Measurements from ENCODE around the gene UPK1A.
"Not testable (repeated sequence)": the region's sequence is repeated elsewhere in the genome, so short reads cannot be mapped to it uniquely, and the experiment has no call there.

The UPK1A gene

GRCh38 chr19:35673121-35673804 is 6.9 kb downstream of the UPK1A start:
- DNase-seq (ENCODE audit: insufficient read length, low spot score) = peak; percentile 46
- TF ChIP-seq PAX5 (IDR thresholded peaks at IDR 0.05; ENCODE audit: insufficient read depth, low read length, severe bottlenecking) (no peak), SPI1 (IDR thresholded peaks at IDR 0.05; ENCODE audit: low read depth, low read length) (no peak), TAF1 (IDR thresholded peaks at IDR 0.05; ENCODE audit: low read depth, low read length) (no peak), POLR2AphosphoS5 (IDR thresholded peaks at IDR 0.05; ENCODE audit: low read depth, low read length) (no peak), POU2F2 (IDR thresholded peaks at IDR 0.05; ENCODE audit: low read depth, low read length) (no peak), POLR2A (IDR thresholded peaks at IDR 0.05; ENCODE audit: low read depth, low read length) (no peak)
- FAIRE-seq = peak; percentile 83

- FAIRE-seq (no peak), DNase-seq (ENCODE audit: insufficient read length, low spot score) (no peak)
- no peak for TF ChIP-seq POLR2AphosphoS5 (IDR thresholded peaks at IDR 0.05; ENCODE audit: low read depth, low read length)
- no peak for TF ChIP-seq POLR2A (IDR thresholded peaks at IDR 0.05; ENCODE audit: low read depth, low read length)
- TF ChIP-seq TAF1 (IDR thresholded peaks at IDR 0.05; ENCODE audit: low read depth, low read length) = no peak
- TF ChIP-seq SPI1 (IDR thresholded peaks at IDR 0.05; ENCODE audit: low read depth, low read length) = no peak
- TF ChIP-seq POU2F2 (IDR thresholded peaks at IDR 0.05; ENCODE audit: low read depth, low read length) = no peak
- TF ChIP-seq PAX5 (IDR thresholded peaks at IDR 0.05; ENCODE audit: insufficient read depth, low read length, severe bottlenecking) = no peak
These were observed 9.3 kb downstream of the UPK1A start for GRCh38 chr19:35675589-35676140.

- TF ChIP-seq POU2F2 (IDR thresholded peaks at IDR 0.05; ENCODE audit: low read depth, low read length) (no peak), TAF1 (IDR thresholded peaks at IDR 0.05; ENCODE audit: low read depth, low read length) (no peak), POLR2AphosphoS5 (IDR thresholded peaks at IDR 0.05; ENCODE audit: low read depth, low read length) (no peak), POLR2A (IDR thresholded peaks at IDR 0.05; ENCODE audit: low read depth, low read length) (no peak), SPI1 (IDR thresholded peaks at IDR 0.05; ENCODE audit: low read depth, low read length) (no peak), PAX5 (IDR thresholded peaks at IDR 0.05; ENCODE audit: insufficient read depth, low read length, severe bottlenecking) (no peak)
- DNase-seq (ENCODE audit: insufficient read length, low spot score) = no peak
- no peak for FAIRE-seq
These were observed 23.5 kb downstream of the UPK1A start for GRCh38 chr19:35689836-35690235.

GRCh38 chr19:35691106-35691505 is 24.8 kb downstream of the UPK1A start:
- DNase-seq (ENCODE audit: insufficient read length, low spot score); FAIRE-seq: not testable (repeated sequence)

GRCh38 chr19:35692010-35692409 is 25.7 kb downstream of the UPK1A start:
- no peak for DNase-seq (ENCODE audit: insufficient read length, low spot score)
- TF ChIP-seq SPI1 (IDR thresholded peaks at IDR 0.05; ENCODE audit: low read depth, low read length) = no peak
- TF ChIP-seq POLR2AphosphoS5 (IDR thresholded peaks at IDR 0.05; ENCODE audit: low read depth, low read length) = no peak
- no peak for TF ChIP-seq PAX5 (IDR thresholded peaks at IDR 0.05; ENCODE audit: insufficient read depth, low read length, severe bottlenecking)
- TF ChIP-seq TAF1 (IDR thresholded peaks at IDR 0.05; ENCODE audit: low read depth, low read length) = no peak
- TF ChIP-seq POLR2A (IDR thresholded peaks at IDR 0.05; ENCODE audit: low read depth, low read length) = no peak
- no peak for TF ChIP-seq POU2F2 (IDR thresholded peaks at IDR 0.05; ENCODE audit: low read depth, low read length)
- FAIRE-seq = no peak

- no peak for TF ChIP-seq SPI1 (IDR thresholded peaks at IDR 0.05; ENCODE audit: low read depth, low read length)
- TF ChIP-seq POLR2AphosphoS5 (IDR thresholded peaks at IDR 0.05; ENCODE audit: low read depth, low read length) = no peak
- no peak for TF ChIP-seq PAX5 (IDR thresholded peaks at IDR 0.05; ENCODE audit: insufficient read depth, low read length, severe bottlenecking)
- TF ChIP-seq TAF1 (IDR thresholded peaks at IDR 0.05; ENCODE audit: low read depth, low read length) = no peak
- TF ChIP-seq POLR2A (IDR thresholded peaks at IDR 0.05; ENCODE audit: low read depth, low read length) = no peak
- TF ChIP-seq POU2F2 (IDR thresholded peaks at IDR 0.05; ENCODE audit: low read depth, low read length) = no peak
- no peak for FAIRE-seq
- no peak for DNase-seq (ENCODE audit: insufficient read length, low spot score)
These were observed 27.1 kb downstream of the UPK1A start for GRCh38 chr19:35693422-35693821.

GRCh38 chr19:35693835-35694599 is 27.7 kb downstream of the UPK1A start:
- FAIRE-seq (peak; percentile 99), DNase-seq (ENCODE audit: insufficient read length, low spot score) (peak; percentile 81)
- TF ChIP-seq SPI1 (IDR thresholded peaks at IDR 0.05; ENCODE audit: low read depth, low read length) = no peak
- TF ChIP-seq PAX5 (IDR thresholded peaks at IDR 0.05; ENCODE audit: insufficient read depth, low read length, severe bottlenecking) = no peak
- TF ChIP-seq POLR2AphosphoS5 (IDR thresholded peaks at IDR 0.05; ENCODE audit: low read depth, low read length) = no peak
- peak; percentile 52; the same call in 1 of the 2 replicates for TF ChIP-seq POU2F2 (IDR thresholded peaks at IDR 0.05; ENCODE audit: low read depth, low read length)

- TF ChIP-seq SPI1 (IDR thresholded peaks at IDR 0.05; ENCODE audit: low read depth, low read length) = no peak
- TF ChIP-seq TAF1 (IDR thresholded peaks at IDR 0.05; ENCODE audit: low read depth, low read length) = no peak
- no peak for TF ChIP-seq POU2F2 (IDR thresholded peaks at IDR 0.05; ENCODE audit: low read depth, low read length)
- FAIRE-seq (no peak), DNase-seq (ENCODE audit: insufficient read length, low spot score) (no peak)
These were observed 29.6 kb downstream of the UPK1A start for GRCh38 chr19:35695895-35696422.

GRCh38 chr19:35696835-35697234 is 30.5 kb downstream of the UPK1A start:
- FAIRE-seq (peak; percentile 16), DNase-seq (ENCODE audit: insufficient read length, low spot score) (no peak)
- TF ChIP-seq POU2F2 (IDR thresholded peaks at IDR 0.05; ENCODE audit: low read depth, low read length) (no peak), TAF1 (IDR thresholded peaks at IDR 0.05; ENCODE audit: low read depth, low read length) (no peak), POLR2AphosphoS5 (IDR thresholded peaks at IDR 0.05; ENCODE audit: low read depth, low read length) (no peak), POLR2A (IDR thresholded peaks at IDR 0.05; ENCODE audit: low read depth, low read length) (no peak), SPI1 (IDR thresholded peaks at IDR 0.05; ENCODE audit: low read depth, low read length) (0 out of 2 replicates have a peak, but pooled peaks have one; percentile 7), PAX5 (IDR thresholded peaks at IDR 0.05; ENCODE audit: insufficient read depth, low read length, severe bottlenecking) (no peak)
